ENCODE measurements around the gene AGBL3.

Gene AGBL3

GRCh38 chr7:135074096-135074495, 87.8 kb downstream of the AGBL3 start:
- TF ChIP-seq, protein P1, sequence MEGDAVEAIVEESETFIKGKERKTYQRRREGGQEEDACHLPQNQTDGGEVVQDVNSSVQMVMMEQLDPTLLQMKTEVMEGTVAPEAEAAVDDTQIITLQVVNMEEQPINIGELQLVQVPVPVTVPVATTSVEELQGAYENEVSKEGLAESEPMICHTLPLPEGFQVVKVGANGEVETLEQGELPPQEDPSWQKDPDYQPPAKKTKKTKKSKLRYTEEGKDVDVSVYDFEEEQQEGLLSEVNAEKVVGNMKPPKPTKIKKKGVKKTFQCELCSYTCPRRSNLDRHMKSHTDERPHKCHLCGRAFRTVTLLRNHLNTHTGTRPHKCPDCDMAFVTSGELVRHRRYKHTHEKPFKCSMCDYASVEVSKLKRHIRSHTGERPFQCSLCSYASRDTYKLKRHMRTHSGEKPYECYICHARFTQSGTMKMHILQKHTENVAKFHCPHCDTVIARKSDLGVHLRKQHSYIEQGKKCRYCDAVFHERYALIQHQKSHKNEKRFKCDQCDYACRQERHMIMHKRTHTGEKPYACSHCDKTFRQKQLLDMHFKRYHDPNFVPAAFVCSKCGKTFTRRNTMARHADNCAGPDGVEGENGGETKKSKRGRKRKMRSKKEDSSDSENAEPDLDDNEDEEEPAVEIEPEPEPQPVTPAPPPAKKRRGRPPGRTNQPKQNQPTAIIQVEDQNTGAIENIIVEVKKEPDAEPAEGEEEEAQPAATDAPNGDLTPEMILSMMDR (IDR thresholded peaks at IDR 0.05; ENCODE audit: extremely low read depth, insufficient read depth, missing control alignments), result no peak
- in situ Hi-C loops (cut with MboI; ENCODE audit: low pct_unique_long_range_greater_than_20kb, low sequenced_read_pairs, unreplicated experiment), result no loop called here
- DNase-seq (ENCODE audit: low spot score), result no peak

DNA sequence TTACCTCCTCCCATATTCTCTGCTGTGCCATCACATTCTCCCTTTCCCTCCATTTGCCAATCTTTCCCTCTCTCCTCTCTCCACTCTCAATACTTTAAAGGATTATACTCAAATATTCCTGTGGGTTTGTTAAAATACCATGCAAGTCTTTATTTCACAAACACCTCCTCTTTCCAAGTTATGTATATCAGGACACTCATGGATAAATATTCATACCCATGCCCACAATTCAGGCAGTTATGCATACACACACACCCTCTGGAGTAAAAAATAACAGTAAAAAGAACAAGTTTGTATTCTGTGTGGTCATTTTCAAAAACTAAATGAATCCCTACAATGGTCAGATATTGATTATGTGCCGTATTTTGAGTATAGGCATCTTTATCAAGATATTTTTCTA, 88.2 kb downstream of the AGBL3 start:
- in situ Hi-C loops (cut with MboI; ENCODE audit: low pct_unique_long_range_greater_than_20kb, low sequenced_read_pairs, unreplicated experiment), result no loop called here
- no peak for DNase-seq (ENCODE audit: low spot score)
- TF ChIP-seq, protein P1 (IDR thresholded peaks at IDR 0.05; ENCODE audit: extremely low read depth, insufficient read depth, missing control alignments), result no peak

DNA sequence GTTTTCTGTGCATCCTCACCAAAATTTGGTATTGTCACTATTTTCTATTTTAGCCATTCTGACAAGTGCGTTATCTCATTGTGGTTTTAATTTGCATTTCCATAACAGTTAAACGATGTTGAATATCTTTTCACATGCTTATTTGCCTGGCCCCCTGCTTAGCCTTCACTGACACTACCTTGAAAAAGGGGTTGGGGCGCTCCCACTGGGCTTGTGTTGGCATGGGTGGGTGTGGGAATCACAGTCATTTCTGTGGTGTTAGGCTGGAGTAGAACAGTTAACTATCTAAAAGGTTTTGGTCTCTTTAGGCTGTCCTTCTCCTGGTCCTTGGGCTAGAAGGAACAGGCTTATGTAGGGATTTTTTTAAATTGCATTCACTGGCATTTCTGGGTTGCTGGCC, 89.4 kb downstream of the AGBL3 start:
- DNase-seq (ENCODE audit: low spot score), result no peak
- TF ChIP-seq, protein P1 (IDR thresholded peaks at IDR 0.05; ENCODE audit: extremely low read depth, insufficient read depth, missing control alignments), result no peak
- in situ Hi-C loops (cut with MboI; ENCODE audit: low pct_unique_long_range_greater_than_20kb, low sequenced_read_pairs, unreplicated experiment), result no loop called here

- in situ Hi-C loops (cut with MboI; ENCODE audit: low pct_unique_long_range_greater_than_20kb, low sequenced_read_pairs, unreplicated experiment), result no loop called here
- TF ChIP-seq, protein P1 (IDR thresholded peaks at IDR 0.05; ENCODE audit: extremely low read depth, insufficient read depth, missing control alignments), result no peak
- DNase-seq (ENCODE audit: low spot score), result no peak
Measured at GRCh38 chr7:135076882-135077281, 90.6 kb downstream of the AGBL3 start.

DNA sequence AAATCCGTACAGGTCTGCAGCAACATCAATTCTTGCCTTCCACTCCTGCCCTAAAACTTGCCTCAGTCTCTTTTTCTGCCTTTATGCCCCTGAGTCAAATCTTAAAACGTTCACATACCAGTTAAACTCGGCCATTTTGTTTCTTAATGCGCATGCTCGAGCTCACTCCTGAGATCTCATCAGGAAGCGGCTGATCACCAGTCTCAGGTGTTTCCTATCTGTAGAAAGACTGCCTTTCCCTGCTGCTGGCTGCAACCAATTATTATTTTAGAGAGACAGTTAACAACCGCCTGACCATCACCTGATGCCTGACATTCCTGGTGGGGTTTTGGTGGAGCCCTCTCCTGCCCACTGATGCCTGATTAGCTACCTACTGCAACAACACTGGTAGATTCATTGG, 91.3 kb downstream of the AGBL3 start:
- TF ChIP-seq, protein P1 (IDR thresholded peaks at IDR 0.05; ENCODE audit: extremely low read depth, insufficient read depth, missing control alignments), result no peak
- no peak for DNase-seq (ENCODE audit: low spot score)
- in situ Hi-C loops (cut with MboI; ENCODE audit: low pct_unique_long_range_greater_than_20kb, low sequenced_read_pairs, unreplicated experiment), result no loop called here

DNA sequence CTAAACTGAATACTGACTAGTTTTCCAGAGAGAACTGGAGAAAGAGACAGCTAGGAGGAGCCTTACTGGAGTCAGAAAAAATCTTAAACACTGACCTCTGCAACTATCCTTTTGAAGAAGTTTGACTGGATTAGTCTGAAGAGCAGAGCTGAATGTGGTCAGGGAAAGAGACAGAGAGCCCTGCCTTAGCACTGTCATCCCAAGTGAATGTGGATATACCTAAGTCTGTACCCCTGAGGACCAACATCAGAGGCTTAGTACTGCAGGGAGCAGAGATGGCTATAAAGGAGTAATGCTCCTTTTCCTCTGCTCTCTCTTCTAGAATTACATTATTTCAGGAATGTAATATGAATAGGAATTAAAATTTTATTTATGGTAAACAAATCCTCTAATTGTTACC, 91.7 kb downstream of the AGBL3 start:
- no peak for DNase-seq (ENCODE audit: low spot score)
- in situ Hi-C loops (cut with MboI; ENCODE audit: low pct_unique_long_range_greater_than_20kb, low sequenced_read_pairs, unreplicated experiment), result no loop called here
- TF ChIP-seq, protein P1 (IDR thresholded peaks at IDR 0.05; ENCODE audit: extremely low read depth, insufficient read depth, missing control alignments), result no peak

GRCh38 chr7:135079068-135079467, 92.8 kb downstream of the AGBL3 start:
- TF ChIP-seq, protein P1 (IDR thresholded peaks at IDR 0.05; ENCODE audit: extremely low read depth, insufficient read depth, missing control alignments), result no peak
- no peak for DNase-seq (ENCODE audit: low spot score)

More at GRCh38 chr7:135079068-135079467, 92.8 kb downstream of the AGBL3 start:
- in situ Hi-C loops (cut with MboI; ENCODE audit: low pct_unique_long_range_greater_than_20kb, low sequenced_read_pairs, unreplicated experiment), result no loop called here

All from GM13977 (cell line).